K562 (cell line): ENCODE data around the gene LHX3. TPM values are rescaled to one million over a fixed set of nuclear protein-coding genes. Genes with fewer than 3 reads are reported as not detected.
A peak's percentile ranks its signal among the peaks of the same experiment; 100 is the strongest.

Source experiments
- ATAC-seq: fragments of 200-7000 bp; cut with Tn5 transposase; 3 replicates; pipeline ENCODE4 v1.9.1; 2020; ENCODE audit warnings: moderate library complexity
- BruUV-seq: library from RNA; stranded (reverse); fragments of 400-500 nt; replicated peaks from 2 replicates; lab custom pipeline; 2021; lab: Mats Ljungman, UMichigan
- CTCF ChIA-PET: fragments of 300-600 bp; formaldehyde crosslinking; extraction: SDS; loops from one replicate; lab custom pipeline; 2021; ENCODE audit warnings: low intra/inter-chr PET ratio; lab: Yijun Ruan, JAX
- POLR2A ChIA-PET: fragments of 300-600, 350-650 bp; sonication (Branson Sonifier 250); formaldehyde crosslinking; extraction: SDS; loops from one replicate; lab custom pipeline; 2021; ENCODE audit warnings: antibody characterized with exemption, inconsistent platforms; lab: Yijun Ruan, JAX
- DNase-seq, 4 experiments: peaks; one replicate each; pipeline versions ENCODE4 v3.0.0 to v3.0.0-alpha.2; 2011 to 2018; ENCODE audit warnings: low spot score in 3 of 4, mixed read lengths in 3 of 4; ENCODE audit errors: extremely low read depth in 1 of 4
- FAIRE-seq: peaks from 2 replicates; lab custom pipeline; 2011; peaks lifted over from hg19 to GRCh38; lab: Jason Lieb, UNC
- H2AFZ ChIP-seq: 2 replicates; pipeline ENCODE4 v1.6.0; 2011; ENCODE audit warnings: low read depth, low read length, control low read depth, inconsistent platforms
- H3K27ac ChIP-seq: fragments of 200-600 bp; 3 replicates; pipeline ENCODE4 v1.8.0; 2011; ENCODE audit warnings: low read depth, mild to moderate bottlenecking, control low read depth, inconsistent platforms, low read length, moderate library complexity, mixed read lengths; ENCODE audit errors: extremely low read depth
- H3K27me3 ChIP-seq, 2 experiments: fragments of 300-600 bp in 1 of 2; 2 replicates in 1 of 2; 3 replicates in 1 of 2; pipeline versions ENCODE4 v1.6.0 to v1.8.0; 2011; ENCODE audit warnings: inconsistent platforms in 2 of 2, low read length in 2 of 2, mild to moderate bottlenecking in 1 of 2, mixed read lengths in 1 of 2, moderate library complexity in 1 of 2; ENCODE audit not compliant: control insufficient read depth in 2 of 2, insufficient read depth in 2 of 2
- H3K36me3 ChIP-seq: fragments of 300-600 bp; 3 replicates; pipeline ENCODE4 v1.8.0; 2011; ENCODE audit warnings: mild to moderate bottlenecking, low read length, inconsistent platforms; ENCODE audit not compliant: control insufficient read depth, insufficient read depth
- H3K4me1 ChIP-seq, 2 experiments: fragments of 200-600 bp in 1 of 2; replicated peaks in 1 of 2; 2 replicates in 1 of 2; 3 replicates in 1 of 2; pipeline versions ENCODE4 v1.5.1 to v1.8.0; 2011; ENCODE audit warnings: inconsistent platforms in 2 of 2, low read length in 2 of 2, mild to moderate bottlenecking in 1 of 2, mixed read lengths in 1 of 2, moderate library complexity in 1 of 2; ENCODE audit not compliant: control insufficient read depth in 2 of 2, insufficient read depth in 2 of 2
- H3K4me2 ChIP-seq: 2 replicates; pipeline ENCODE4 v1.6.1; 2011; ENCODE audit warnings: low read length, control low read depth, inconsistent platforms, mixed read lengths; ENCODE audit not compliant: insufficient read depth
- H3K4me3 ChIP-seq: fragments of 200-600 bp; sonication (generic), shearing (Covaris generic); 2 replicates; pipeline ENCODE4 v1.5.1; 2016; ENCODE audit warnings: control low read depth, inconsistent platforms
- H3K79me2 ChIP-seq: fragments of 200-600 bp; 3 replicates; pipeline ENCODE4 v1.8.0; 2011; ENCODE audit warnings: low read length, inconsistent platforms; ENCODE audit not compliant: control insufficient read depth, insufficient read depth
- H3K9ac ChIP-seq, 2 experiments: 2 replicates each; pipeline versions ENCODE4 v1.6.0 to v1.6.1; 2011; ENCODE audit warnings: low read depth in 2 of 2, low read length in 2 of 2, control low read depth in 1 of 2, inconsistent platforms in 1 of 2, mild to moderate bottlenecking in 1 of 2, mixed read lengths in 1 of 2; ENCODE audit not compliant: insufficient read depth in 1 of 2
- H3K9me1 ChIP-seq: one replicate; pipeline ENCODE4 v1.6.0; 2011; ENCODE audit warnings: inconsistent platforms, mild to moderate bottlenecking, low read length, moderate library complexity; ENCODE audit not compliant: control insufficient read depth, insufficient read depth
- H3K9me3 ChIP-seq: replicated peaks from 2 replicates; pipeline ENCODE4 v1.5.1; 2011; ENCODE audit warnings: low read depth, low read length, inconsistent platforms; ENCODE audit not compliant: control insufficient read depth, insufficient read depth
- H4K20me1 ChIP-seq: replicated peaks from 2 replicates; pipeline ENCODE4 v1.6.1; 2011; ENCODE audit warnings: low read length, inconsistent platforms, mixed read lengths; ENCODE audit not compliant: control insufficient read depth, insufficient read depth
- JUN ChIP-seq, 2 experiments: sonication (generic) in 1 of 2; formaldehyde crosslinking in 1 of 2; IDR thresholded peaks; 2 replicates each; pipeline versions ENCODE4 v1.6.1 to v1.8.0; 2012 to 2022; ENCODE audit warnings: borderline replicate concordance in 2 of 2, mild to moderate bottlenecking in 2 of 2, improper control_type of control experiment in 1 of 2, low read depth in 1 of 2, low read length in 1 of 2, missing genetic modification reagents in 1 of 2
- NFE2 ChIP-seq: IDR thresholded peaks from 2 replicates; pipeline ENCODE4 v1.6.1; 2014; ENCODE audit warnings: antibody characterized with exemption, low read depth
- POLR2G ChIP-seq: fragments of 200-400 bp; formaldehyde crosslinking; IDR thresholded peaks from 2 replicates; pipeline ENCODE4 v1.6.1; 2017; ENCODE audit warnings: low read depth, mild to moderate bottlenecking, antibody characterized with exemption, low read length, moderate library complexity
- PPARD ChIP-seq: fragments of 250-450 bp; sonication (Bioruptor Pico); IDR thresholded peaks from 2 replicates; pipeline ENCODE4 v1.8.0; 2022; ENCODE audit warnings: inconsistent platforms, mild to moderate bottlenecking, moderate library complexity
- TBP ChIP-seq: optimal IDR thresholded peaks from 2 replicates; pipeline ENCODE3; 2011; ENCODE audit warnings: low read depth, low read length, improper control_type of control experiment
- ZNF507 ChIP-seq: conservative IDR thresholded peaks from 2 replicates; pipeline ENCODE4 v1.6.1; 2017; ENCODE audit warnings: missing genetic modification characterization, missing compliant biosample characterization
- ZNF785 ChIP-seq: fragments of 250-450 bp; sonication (Bioruptor Pico); IDR thresholded peaks from 2 replicates; pipeline ENCODE4 v1.4.0; 2020; ENCODE audit warnings: mild to moderate bottlenecking
- WGBS: fragments of 100-300 bp; shearing (Covaris generic); methylation state at CpG from one replicate; pipeline ENCODE4 v1.1.6; 2016; ENCODE audit warnings: low coverage, mixed read lengths; ENCODE audit not compliant: insufficient coverage; ENCODE audit errors: missing lambda C conversion rate; 5-methylcytosine and 5-hydroxymethylcytosine counted together
- in situ Hi-C: fragments of 300-500 bp; cut with MboI; formaldehyde crosslinking; loops from 4 replicates; pipeline ENCODE4 v1.15.0; 2018; ENCODE audit warnings: inconsistent platforms, mixed read lengths
- intact Hi-C: fragments of 100-400 bp; cut with micrococcal nuclease; formaldehyde crosslinking; loops from 2 replicates; pipeline ENCODE4 v1.14.2; 2022
- polyA plus RNA-seq, 8 experiments: library from polyadenylated mRNA; depleted of rRNA in 4 of 8; stranded (reverse) in 5 of 8; unstranded in 3 of 8; fragments of >200 nt; fragmentation: Nextera tagmentation in 2 of 8; fragmentation: Illumina TruSeq in 1 of 8; extraction: Ambion mirVana in 2 of 8; extraction: Trizol in 1 of 8; gene quantifications; 2 replicates each; pipeline versions ENCODE4 v1.2.1 to v1.2.3, GENCODE V29; 2011 to 2014; ENCODE audit warnings: inconsistent platforms in 1 of 8, missing spikeins in 1 of 8
- total RNA-seq, 7 experiments: library from RNA; depleted of rRNA in 6 of 7; stranded (reverse); fragments of >200 nt in 6 of 7; fragmentation: Illumina TruSeq in 2 of 7; extraction: Trizol in 2 of 7; gene quantifications; 2 replicates each; pipeline versions ENCODE4 v1.2.1 to v1.2.3, GENCODE V29; 2011 to 2021; ENCODE audit warnings: low replicate concordance in 1 of 7
- TF ChIP-seq, protein P1 (sequence below): fragments of 450-650 bp; formaldehyde crosslinking; IDR thresholded peaks from 2 replicates; pipeline ENCODE4 v1.4.0; 2020; ENCODE audit warnings: mild to moderate bottlenecking
- TF ChIP-seq, protein P2 (sequence below): fragments of 450-650 bp; IDR thresholded peaks from 2 replicates; pipeline ENCODE4 v1.6.1; 2016; ENCODE audit warnings: low read depth, mild to moderate bottlenecking, moderate library complexity

LHX3 gene
- total and polyA plus RNA-seq, 9 of the 15 experiments (the other 6 are each of a cell fraction or from before 2014, with no cell fraction given) = 0.09 TPM; not detected in 8

DNA sequence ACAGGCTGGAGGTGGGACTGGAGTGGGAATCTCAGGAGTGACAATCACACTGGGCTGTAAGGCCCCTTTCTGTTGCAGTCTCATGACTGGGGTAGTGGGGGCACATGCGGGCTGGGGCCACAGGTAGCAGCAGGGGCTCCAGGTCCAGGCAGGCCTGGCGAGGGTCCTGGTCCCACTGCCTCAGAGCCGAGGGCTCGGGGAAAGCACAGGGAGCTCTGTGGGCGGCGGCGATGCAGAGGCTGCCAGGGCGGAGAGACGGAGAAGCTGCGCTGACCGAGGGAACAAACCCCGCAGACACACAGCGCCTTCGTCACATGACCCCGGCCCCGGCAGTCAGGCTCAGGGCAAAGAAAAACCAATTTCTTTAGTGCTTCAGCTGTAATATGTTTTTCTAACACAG, 5.3 kb upstream of the LHX3 start:
- H3K79me2 ChIP-seq = no peaks in the 10 kb centered on the region
- peaks cover 82% of the 10 kb centered on the region; the same call in 2 of the 3 replicates for H3K36me3 ChIP-seq
- no peak overlapping the region for H3K9ac ChIP-seq
- intact Hi-C loops (no loop called here), in situ Hi-C loops (no loop called here)
- peaks cover 34 to 55% of the 10 kb centered on the region in 2 experiments for H3K4me1 ChIP-seq
- no peaks in the 10 kb centered on the region for H3K9me3 ChIP-seq
- peaks cover 12% of the 10 kb centered on the region; the same call in 1 of the 2 replicates for H4K20me1 ChIP-seq
- CTCF ChIA-PET = no interaction called here
- DNase-seq (no peak), ATAC-seq (no peak), FAIRE-seq (no peak)
- 95% methylated on average over 14 of the region's 16 CpGs for WGBS
- H3K27ac ChIP-seq = no peak overlapping the region
- TSS peak; percentile 24 for BruUV-seq
- no peak overlapping the region for H3K4me2 ChIP-seq
- no peaks in the 10 kb centered on the region for H3K27me3 ChIP-seq
- no peak overlapping the region for H3K4me3 ChIP-seq
- POLR2A ChIA-PET = interaction anchor here (1.8 kb wide), 1 partner anchor 10 kb away, joined by 6 read pairs; no protein-coding TSS in a partner anchor
- peaks cover 4% of the 10 kb centered on the region for H3K9me1 ChIP-seq
- no peak overlapping the region for H2AFZ ChIP-seq
- 0 out of 2 replicates have a peak, but pooled peaks have one; percentile 13 for TF ChIP-seq POLR2G
- no peak for TF ChIP-seq TBP
- TF ChIP-seq JUN (IDR thresholded peaks at IDR 0.05; ENCODE audit: borderline replicate concordance, low read depth, low read length) = no peak
- TF ChIP-seq JUN (CRISPR knock-in tag; IDR thresholded peaks at IDR 0.05; ENCODE audit: borderline replicate concordance) = no peak

DNA sequence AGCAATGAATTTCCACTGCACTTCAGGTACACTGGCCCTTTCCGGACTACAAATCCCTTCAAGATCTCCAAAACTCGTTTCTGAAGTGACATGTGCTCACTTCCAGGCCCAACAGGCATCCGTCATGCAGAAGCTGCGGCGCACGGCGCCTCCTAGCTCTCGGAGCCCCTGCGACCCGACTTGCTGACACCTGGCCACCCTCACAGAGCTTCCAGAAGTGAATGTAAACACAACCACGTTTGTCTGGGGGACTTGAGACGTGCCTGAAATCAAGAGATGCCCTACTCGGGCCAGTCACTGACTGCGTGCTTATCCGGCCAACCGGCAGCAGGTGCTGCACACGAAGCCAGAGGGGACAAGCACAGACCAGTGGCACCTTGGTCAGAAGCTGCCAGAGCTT, 4.9 kb upstream of the LHX3 start:
- Histone ChIP-seq H4K20me1 (peaks cover 12% of the 10 kb centered on the region; the same call in 1 of the 2 replicates), H3K36me3 (peaks cover 79% of the 10 kb centered on the region; the same call in 2 of the 3 replicates), H3K9me3 (no peaks in the 10 kb centered on the region), H3K27me3 (no peaks in the 10 kb centered on the region), H3K4me2 (no peak overlapping the region), H3K4me3 (no peak overlapping the region), H3K9me1 (peaks cover 4% of the 10 kb centered on the region), H3K79me2 (no peaks in the 10 kb centered on the region), H3K27ac (no peak overlapping the region), H2AFZ (no peak overlapping the region), H3K4me1 (peaks cover 34 to 58% of the 10 kb centered on the region in 2 experiments), H3K9ac (no peak overlapping the region)
- intact Hi-C loops = no loop called here
- DNase-seq (no peak), FAIRE-seq (no peak), ATAC-seq (no peak)
- ChIA-PET POLR2A (interaction anchor here (1.8 kb wide), 1 partner anchor 10 kb away, joined by 6 read pairs; no protein-coding TSS in a partner anchor), CTCF (no interaction called here)
- TF ChIP-seq, protein P1, sequence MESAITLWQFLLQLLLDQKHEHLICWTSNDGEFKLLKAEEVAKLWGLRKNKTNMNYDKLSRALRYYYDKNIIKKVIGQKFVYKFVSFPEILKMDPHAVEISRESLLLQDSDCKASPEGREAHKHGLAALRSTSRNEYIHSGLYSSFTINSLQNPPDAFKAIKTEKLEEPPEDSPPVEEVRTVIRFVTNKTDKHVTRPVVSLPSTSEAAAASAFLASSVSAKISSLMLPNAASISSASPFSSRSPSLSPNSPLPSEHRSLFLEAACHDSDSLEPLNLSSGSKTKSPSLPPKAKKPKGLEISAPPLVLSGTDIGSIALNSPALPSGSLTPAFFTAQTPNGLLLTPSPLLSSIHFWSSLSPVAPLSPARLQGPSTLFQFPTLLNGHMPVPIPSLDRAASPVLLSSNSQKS (CRISPR knock-in tag) = no peak
- no peak for TF ChIP-seq PPARD (CRISPR knock-in tag)
- TF ChIP-seq, protein P2, sequence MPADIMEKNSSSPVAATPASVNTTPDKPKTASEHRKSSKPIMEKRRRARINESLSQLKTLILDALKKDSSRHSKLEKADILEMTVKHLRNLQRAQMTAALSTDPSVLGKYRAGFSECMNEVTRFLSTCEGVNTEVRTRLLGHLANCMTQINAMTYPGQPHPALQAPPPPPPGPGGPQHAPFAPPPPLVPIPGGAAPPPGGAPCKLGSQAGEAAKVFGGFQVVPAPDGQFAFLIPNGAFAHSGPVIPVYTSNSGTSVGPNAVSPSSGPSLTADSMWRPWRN = no peak
- TF ChIP-seq ZNF507 = no peak
- no peak for TF ChIP-seq NFE2
- no peak for TF ChIP-seq ZNF785 (CRISPR knock-in tag)
- no TSS peak for BruUV-seq
- in situ Hi-C loops = no loop called here
- WGBS = 87% methylated on average over 12 of the region's 17 CpGs
